Fibroblast of the aortic adventitia (primary cell): ENCODE data around the gene ID2. TPM values are rescaled to one million over a fixed set of nuclear protein-coding genes. Genes with fewer than 3 reads are reported as not detected.

Experiments used
- DNase-seq: peaks from one replicate; pipeline ENCODE4 v3.0.0-alpha.2; 2010; ENCODE audit warnings: low read depth
- H3K4me3 ChIP-seq: 2 replicates; pipeline ENCODE4 v1.5.1; 2011; ENCODE audit warnings: low read depth, mild to moderate bottlenecking, control low read depth, low read length, moderate library complexity
- CTCF ChIP-seq: IDR thresholded peaks from 2 replicates; pipeline ENCODE4 v1.5.1; 2011; ENCODE audit warnings: mild to moderate bottlenecking, low read length, control low read depth, inconsistent platforms; ENCODE audit not compliant: insufficient read depth
- total RNA-seq: library from RNA; depleted of rRNA; stranded (reverse); fragments of >200 nt; gene quantifications from 2 replicates; pipeline ENCODE4 v1.2.3, GENCODE V29; 2012; ENCODE audit warnings: low replicate concordance

Gene ID2
- total RNA-seq, 1 donor, result 207 TPM

GRCh38 chr2:8729939-8730338, 48.1 kb downstream of the ID2 start:
- DNase-seq, result no peak
- H3K4me3 ChIP-seq, result no peak overlapping the region
- no peak for TF ChIP-seq CTCF

GRCh38 chr2:8732601-8733000, 50.7 kb downstream of the ID2 start:
- TF ChIP-seq CTCF, result no peak
- H3K4me3 ChIP-seq, result no peak overlapping the region
- DNase-seq, result no peak

Other genes starting within 250 kb of the ID2 start
- gene KIDINS220, start 155.6 kb downstream of the ID2 start, total RNA-seq, result 89.7 and 118 TPM in 2 replicates